Heart right ventricle (tissue), 16 donors: ENCODE measurements around the gene POLE. TPM values are rescaled to one million over a fixed set of nuclear protein-coding genes. Genes with fewer than 3 reads are reported as not detected.

ENCODE experiments used
- ATAC-seq, 8 donors: fragments of 200-7000 bp; cut with Tn5 transposase; one replicate each; pipeline ENCODE4 v1.9.1; 2020; ENCODE audit warnings: mild to moderate bottlenecking in 8 of 8, moderate library complexity in 8 of 8, moderate number of reproducible peaks in 1 of 8
- DNase-seq, 2 donors: peaks; one replicate each; pipeline ENCODE4 v3.0.0-alpha.2; 2020
- H3K27ac ChIP-seq, 10 donors: fragments of 200-600 bp; sonication (generic) in 2 of 10; one replicate each; pipeline versions ENCODE4 v1.5.0 to v1.8.0; 2020 to 2022; ENCODE audit warnings: mild to moderate bottlenecking in 3 of 10
- H3K27me3 ChIP-seq, 7 donors: fragments of 200-600 bp; one replicate each; pipeline ENCODE4 v1.8.0; 2021 to 2022; ENCODE audit warnings: mild to moderate bottlenecking in 2 of 7
- H3K36me3 ChIP-seq, 9 donors: fragments of 200-600 bp; sonication (generic) in 1 of 9; one replicate each; pipeline versions ENCODE4 v1.5.0 to v1.8.0; 2020 to 2022; ENCODE audit warnings: mild to moderate bottlenecking in 2 of 9
- H3K4me1 ChIP-seq, 9 donors: fragments of 200-600 bp; sonication (generic) in 1 of 9; one replicate each; pipeline versions ENCODE4 v1.5.0 to v1.8.0; 2020 to 2022; ENCODE audit warnings: mild to moderate bottlenecking in 4 of 9
- H3K4me3 ChIP-seq, 10 donors: fragments of 200-600 bp; sonication (generic) in 2 of 10; one replicate each; pipeline versions ENCODE4 v1.5.0 to v1.8.0; 2020 to 2022; ENCODE audit warnings: mild to moderate bottlenecking in 7 of 10, moderate library complexity in 2 of 10
- H3K9me3 ChIP-seq, 11 donors: fragments of 200-600 bp in 10 of 11; sonication (generic) in 2 of 11; one replicate each; pipeline versions ENCODE4 v1.5.0 to v1.8.0; 2013 to 2022; ENCODE audit warnings: mild to moderate bottlenecking in 2 of 11, control low read depth in 1 of 11, moderate library complexity in 1 of 11
- CTCF ChIP-seq, 9 donors: fragments of 200-600 bp; sonication (generic) in 2 of 9; IDR thresholded peaks; one replicate each; pipeline versions ENCODE4 v1.5.0 to v1.8.0; 2021 to 2022; ENCODE audit warnings: antibody characterized with exemption in 9 of 9, mild to moderate bottlenecking in 5 of 9, moderate library complexity in 1 of 9
- WGBS, 2 donors: extraction: QIAGEN DNeasy Blood & Tissue Kit; methylation state at CpG; one replicate each; pipeline ENCODE4 v1.1.7; 2013; ENCODE audit warnings: inconsistent platforms in 1 of 2; 5-methylcytosine and 5-hydroxymethylcytosine counted together
- intact Hi-C, 10 donors: fragments of 100-400 bp; cut with DNase I; formaldehyde crosslinking; loops; one replicate each; pipeline versions ENCODE4 v1.11.1 to v1.14.2; 2022
- polyA plus RNA-seq, 2 donors: library from polyadenylated mRNA; stranded (reverse); fragments of 200-250 nt; gene quantifications; one replicate each; pipeline ENCODE4 v1.2.3, GENCODE V29; 2013
- total RNA-seq, 10 donors: library from RNA; stranded (reverse); fragmentation: NEBNext Ultra II Directional in 3 of 10; extraction: Animal tissue kit (Norgen Biotek cat#: 25700) in 3 of 10; gene quantifications; one replicate each; pipeline versions ENCODE4 v1.2.1 to v1.2.4, GENCODE V29; 2021 to 2023
- donor health status: Arrhythmogenic right ventricular cardiomyopathy.
- donor health status: ischemic (EF 13 %, LVEDD 7.1; RV severe dilation, severe dysfunction).
- donor health status: healthy with polysubstance abuse.
- donor health status: DM: no; HTN: yes; CAD: no.
- donor health status: DM: no; HTN: no; CAD: no.
- donor health status: ischemic (EF 25% LVEDD 6.9; RV normal size, moderate dysfunction).
- donor health status: ischemic (EF 25% LVEDD 5.7; RV mildly dilated, moderate dysfunction).
- donor health status: healthy.
- donor health status: DM: yes; HTN: yes; CAD: no.
- donor health status: Ischemic cardiomyopathy.
- donor health status: ischemic (EF 35%, LVEDD 5.7; RV mildly dilated, moderate dysfunction).
- donor health status: nonischemic (EF 11% LVEDD 7.7; RV severe dilation, severe dysfunction).
- donor health status: DM: yes; HTN: yes; CAD: no.
- donor health status: PGD.
- donor health status: ischemic (EF 29% LVEDD 5.4; RV normal size, mild dysfunction).
- donor health status: nonischemic (EF 23%, LVEDD 6.1; RV moderate dilation, normal function).

The POLE gene
- total and polyA plus RNA-seq, 12 donors = 6.8 to 25.8 (median 9.9) TPM

- Histone ChIP-seq H3K27me3 (no peaks in the 10 kb centered on the region), H3K4me1 (peaks cover 0 to 2% (median 0%) of the 10 kb centered on the region in 9 donors), H3K4me3 (no peak overlapping the region), H3K9me3 (no peaks in the 10 kb centered on the region), H3K36me3 (peaks cover 4 to 96% (median 54%) of the 10 kb centered on the region in 9 donors), H3K27ac (no peak overlapping the region)
- 66 to 70% methylated on average over 10 of the region's 10 CpGs for WGBS, 2 donors
- no peak for TF ChIP-seq CTCF (IDR thresholded peaks at IDR 0.05)
- DNase-seq = no peak
- ATAC-seq = no peak
- intact Hi-C loops = no loop called here
Observed at GRCh38 chr12:132734206-132734605, 47.1 kb upstream of the POLE start.

GRCh38 chr12:132731574-132731973 is 44.4 kb upstream of the POLE start:
- no peak for TF ChIP-seq CTCF (IDR thresholded peaks at IDR 0.05)
- H3K4me3 ChIP-seq = no peak overlapping the region
- no peaks in the 10 kb centered on the region for H3K27me3 ChIP-seq
- H3K4me1 ChIP-seq = no peaks in the 10 kb centered on the region
- peaks cover under 1 to 96% (median 70%) of the 10 kb centered on the region in 9 donors for H3K36me3 ChIP-seq
- intact Hi-C loops = no loop called here
- ATAC-seq (no peak), DNase-seq (no peak)
- WGBS, 2 donors = 92 to 94% methylated on average over 17 of the region's 17 CpGs
- H3K27ac ChIP-seq = no peak overlapping the region
- no peaks in the 10 kb centered on the region for H3K9me3 ChIP-seq

- ATAC-seq (no peak), DNase-seq (no peak)
- Histone ChIP-seq H3K27ac (no peak overlapping the region), H3K4me1 (no peaks in the 10 kb centered on the region), H3K27me3 (no peaks in the 10 kb centered on the region), H3K9me3 (no peaks in the 10 kb centered on the region), H3K4me3 (no peak overlapping the region), H3K36me3 (peaks cover 0 to 96% (median 70%) of the 10 kb centered on the region in 9 donors)
- WGBS, 2 donors = 95% methylated on average over 11 of the region's 11 CpGs
- no peak for TF ChIP-seq CTCF (IDR thresholded peaks at IDR 0.05)
- intact Hi-C loops = no loop called here
Observed at GRCh38 chr12:132730353-132730752, 43.2 kb upstream of the POLE start.

GRCh38 chr12:132729541-132730320 is 42.6 kb upstream of the POLE start:
- WGBS, 2 donors = 81 to 83% methylated on average over 24 of the region's 24 CpGs
- H3K27ac ChIP-seq = no peak overlapping the region
- H3K4me1 ChIP-seq = no peaks in the 10 kb centered on the region
- H3K4me3 ChIP-seq = no peak overlapping the region
- no peak for ATAC-seq
- DNase-seq = no peak
- intact Hi-C loops = no loop called here
- no peaks in the 10 kb centered on the region for H3K9me3 ChIP-seq
- H3K36me3 ChIP-seq = peaks cover 0 to 96% (median 64%) of the 10 kb centered on the region in 9 donors
- TF ChIP-seq CTCF (IDR thresholded peaks at IDR 0.05) = no peak
- H3K27me3 ChIP-seq = no peaks in the 10 kb centered on the region
